ENCODE results near the gene ADGRV1. TPM values are rescaled to one million over a fixed set of nuclear protein-coding genes. Genes with fewer than 3 reads are reported as not detected.

ADGRV1 gene
- polyA plus RNA-seq, 3 donors = 0.18 to 0.33 TPM; not detected in 1

DNA sequence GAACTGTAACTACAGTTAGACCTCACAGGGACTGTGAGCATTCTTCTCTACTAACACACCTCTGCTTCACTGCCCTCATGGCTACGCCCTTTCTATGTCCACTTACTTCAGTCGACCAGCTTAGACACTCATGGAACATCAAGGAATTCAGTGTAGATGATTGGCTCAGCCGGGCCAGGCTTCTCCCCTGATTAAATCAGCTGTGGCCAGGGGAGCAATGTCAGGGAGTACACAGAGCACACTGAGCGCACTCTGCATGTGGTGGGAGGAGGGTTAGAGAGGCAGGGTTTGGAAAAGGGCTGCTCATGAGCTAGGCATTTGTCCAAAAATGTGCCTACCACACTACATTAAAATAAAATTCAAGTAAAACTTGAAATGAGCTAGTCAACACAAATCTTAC lies 424.0 kb downstream of the ADGRV1 start:
- no peak overlapping the region for H3K4me3 Mint-ChIP-seq
- Histone ChIP-seq H3K9me3 (replicated peaks in 1 of 2; ENCODE audit: control insufficient read depth in 1 of 2, insufficient read depth in 1 of 2, low read length in 2 of 2) (no peaks in the 10 kb centered on the region), H3K36me3 (replicated peaks in 1 of 2; ENCODE audit: control insufficient read depth in 1 of 2, insufficient read depth in 2 of 2, low read length in 2 of 2) (no peaks in the 10 kb centered on the region), H2AFZ (ENCODE audit: insufficient read depth, low read depth, low read length, poor library complexity, severe bottlenecking) (no peak overlapping the region), H3K79me2 (ENCODE audit: insufficient read depth, low read length) (no peaks in the 10 kb centered on the region), H3K27ac (ENCODE audit: low read depth in 1 of 2, low read length in 2 of 2) (no peak overlapping the region), H3K27me3 (ENCODE audit: control insufficient read depth in 2 of 2, insufficient read depth in 2 of 2, low read length in 2 of 2) (no peaks in the 10 kb centered on the region), H3K4me3 (replicated peaks in 1 of 3; ENCODE audit: low read depth in 2 of 3, low read length in 3 of 3) (no peak overlapping the region), H3K4me1 (ENCODE audit: control insufficient read depth in 1 of 2, insufficient read depth in 2 of 2, low read length in 2 of 2) (peaks cover 0 to 3% of the 10 kb centered on the region in 2 donors), H3K9ac (ENCODE audit: insufficient read depth, low read length, poor library complexity, severe bottlenecking) (no peak overlapping the region), H3K4me2 (replicated peaks; ENCODE audit: extremely low read depth, low read length, poor library complexity, severe bottlenecking) (no peak overlapping the region), H4K20me1 (ENCODE audit: insufficient read depth, low read length) (no peaks in the 10 kb centered on the region)
- H3K9me3 Mint-ChIP-seq = no peaks in the 10 kb centered on the region
- DNase-seq = no peak
- peaks cover 0 to 2% (median 0%) of the 10 kb centered on the region in 3 donors for H3K27me3 Mint-ChIP-seq (ENCODE audit: low read depth in 3 of 3)
- intact Hi-C loops (cut with micrococcal nuclease) = no loop called here
- no peaks in the 10 kb centered on the region for H3K36me3 Mint-ChIP-seq
- H3K4me1 Mint-ChIP-seq = peaks cover 3% of the 10 kb centered on the region
- H3K27ac Mint-ChIP-seq = no peak overlapping the region
- TF ChIP-seq, protein P1, sequence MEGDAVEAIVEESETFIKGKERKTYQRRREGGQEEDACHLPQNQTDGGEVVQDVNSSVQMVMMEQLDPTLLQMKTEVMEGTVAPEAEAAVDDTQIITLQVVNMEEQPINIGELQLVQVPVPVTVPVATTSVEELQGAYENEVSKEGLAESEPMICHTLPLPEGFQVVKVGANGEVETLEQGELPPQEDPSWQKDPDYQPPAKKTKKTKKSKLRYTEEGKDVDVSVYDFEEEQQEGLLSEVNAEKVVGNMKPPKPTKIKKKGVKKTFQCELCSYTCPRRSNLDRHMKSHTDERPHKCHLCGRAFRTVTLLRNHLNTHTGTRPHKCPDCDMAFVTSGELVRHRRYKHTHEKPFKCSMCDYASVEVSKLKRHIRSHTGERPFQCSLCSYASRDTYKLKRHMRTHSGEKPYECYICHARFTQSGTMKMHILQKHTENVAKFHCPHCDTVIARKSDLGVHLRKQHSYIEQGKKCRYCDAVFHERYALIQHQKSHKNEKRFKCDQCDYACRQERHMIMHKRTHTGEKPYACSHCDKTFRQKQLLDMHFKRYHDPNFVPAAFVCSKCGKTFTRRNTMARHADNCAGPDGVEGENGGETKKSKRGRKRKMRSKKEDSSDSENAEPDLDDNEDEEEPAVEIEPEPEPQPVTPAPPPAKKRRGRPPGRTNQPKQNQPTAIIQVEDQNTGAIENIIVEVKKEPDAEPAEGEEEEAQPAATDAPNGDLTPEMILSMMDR (IDR thresholded peaks at IDR 0.05) = no peak
- WGBS (ENCODE audit: insufficient coverage) = 72% methylated on average over 3 of the region's 4 CpGs

DNA sequence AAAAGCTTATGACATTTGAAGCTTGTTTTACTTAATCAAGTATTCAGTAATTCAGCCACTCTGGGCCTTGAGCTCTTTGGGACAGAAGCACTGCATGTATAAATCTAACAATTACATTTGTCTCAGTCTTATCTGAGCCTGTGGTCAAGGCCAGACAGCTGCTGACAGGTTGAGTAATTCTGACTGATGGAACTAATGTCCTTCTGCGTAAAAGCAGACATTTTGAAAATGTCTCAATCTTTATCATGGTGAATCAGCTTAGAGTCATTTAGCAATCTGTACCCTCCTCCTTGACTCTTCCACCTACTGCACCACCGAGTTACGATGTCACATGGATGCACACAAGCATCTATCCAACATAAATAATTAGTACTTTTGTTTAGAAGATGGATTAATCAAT lies 424.6 kb downstream of the ADGRV1 start:
- Mint-ChIP-seq H3K36me3 (no peaks in the 10 kb centered on the region), H3K4me3 (no peak overlapping the region), H3K27me3 (ENCODE audit: low read depth in 3 of 3) (peaks cover 0 to 2% (median 0%) of the 10 kb centered on the region in 3 donors), H3K9me3 (no peaks in the 10 kb centered on the region), H3K27ac (no peak overlapping the region), H3K4me1 (peaks cover 3% of the 10 kb centered on the region)
- H3K36me3 ChIP-seq (replicated peaks in 1 of 2; ENCODE audit: control insufficient read depth in 1 of 2, insufficient read depth in 2 of 2, low read length in 2 of 2) = no peaks in the 10 kb centered on the region
- no peaks in the 10 kb centered on the region for H3K79me2 ChIP-seq (ENCODE audit: insufficient read depth, low read length)
- DNase-seq = peak; percentile 11 to 42 (median 33)
- H3K27me3 ChIP-seq (ENCODE audit: control insufficient read depth in 2 of 2, insufficient read depth in 2 of 2, low read length in 2 of 2) = no peaks in the 10 kb centered on the region
- no peaks in the 10 kb centered on the region for H4K20me1 ChIP-seq (ENCODE audit: insufficient read depth, low read length)
- intact Hi-C loops (cut with micrococcal nuclease) = no loop called here
- no peaks in the 10 kb centered on the region for H3K9me3 ChIP-seq (replicated peaks in 1 of 2; ENCODE audit: control insufficient read depth in 1 of 2, insufficient read depth in 1 of 2, low read length in 2 of 2)
- H3K4me2 ChIP-seq (replicated peaks; ENCODE audit: extremely low read depth, low read length, poor library complexity, severe bottlenecking) = no peak overlapping the region
- peaks cover 0 to 3% of the 10 kb centered on the region in 2 donors for H3K4me1 ChIP-seq (ENCODE audit: control insufficient read depth in 1 of 2, insufficient read depth in 2 of 2, low read length in 2 of 2)
- no peak overlapping the region for H3K27ac ChIP-seq (ENCODE audit: low read depth in 1 of 2, low read length in 2 of 2)
- TF ChIP-seq, protein P1 (IDR thresholded peaks at IDR 0.05) = no peak
- H2AFZ ChIP-seq (ENCODE audit: insufficient read depth, low read depth, low read length, poor library complexity, severe bottlenecking) = no peak overlapping the region
- H3K9ac ChIP-seq (ENCODE audit: insufficient read depth, low read length, poor library complexity, severe bottlenecking) = no peak overlapping the region
- no peak overlapping the region for H3K4me3 ChIP-seq (replicated peaks in 1 of 3; ENCODE audit: low read depth in 2 of 3, low read length in 3 of 3)
- WGBS (ENCODE audit: insufficient coverage) = no CpG with 5 or more reads among the region's 3 CpGs

Measured in CD14-positive monocyte (primary cell).